ENCODE measurements around the gene NCK2. TPM values are rescaled to one million over a fixed set of nuclear protein-coding genes. Genes with fewer than 3 reads are reported as not detected.

Gene NCK2
- total and polyA plus RNA-seq, 2 of the 13 experiments (the other 11 are each of a cell fraction or from before 2014, with no cell fraction given), result 14.8 to 23.5 TPM

- TF ChIP-seq ZNF512B (CRISPR knock-in tag; IDR thresholded peaks at IDR 0.05; ENCODE audit: borderline replicate concordance) (0 out of 2 replicates have a peak, but pooled peaks have one; percentile 56), ZNF30 (CRISPR knock-in tag; IDR thresholded peaks at IDR 0.05) (no peak), ZNF451 (CRISPR knock-in tag; IDR thresholded peaks at IDR 0.05) (no peak), ZNF101 (CRISPR knock-in tag; IDR thresholded peaks at IDR 0.05; ENCODE audit: borderline replicate concordance, low read depth) (no peak), POGZ (CRISPR knock-in tag; IDR thresholded peaks at IDR 0.05) (peak; percentile 38; the same call in 1 of the 2 replicates)
- TF ChIP-seq, protein P1, sequence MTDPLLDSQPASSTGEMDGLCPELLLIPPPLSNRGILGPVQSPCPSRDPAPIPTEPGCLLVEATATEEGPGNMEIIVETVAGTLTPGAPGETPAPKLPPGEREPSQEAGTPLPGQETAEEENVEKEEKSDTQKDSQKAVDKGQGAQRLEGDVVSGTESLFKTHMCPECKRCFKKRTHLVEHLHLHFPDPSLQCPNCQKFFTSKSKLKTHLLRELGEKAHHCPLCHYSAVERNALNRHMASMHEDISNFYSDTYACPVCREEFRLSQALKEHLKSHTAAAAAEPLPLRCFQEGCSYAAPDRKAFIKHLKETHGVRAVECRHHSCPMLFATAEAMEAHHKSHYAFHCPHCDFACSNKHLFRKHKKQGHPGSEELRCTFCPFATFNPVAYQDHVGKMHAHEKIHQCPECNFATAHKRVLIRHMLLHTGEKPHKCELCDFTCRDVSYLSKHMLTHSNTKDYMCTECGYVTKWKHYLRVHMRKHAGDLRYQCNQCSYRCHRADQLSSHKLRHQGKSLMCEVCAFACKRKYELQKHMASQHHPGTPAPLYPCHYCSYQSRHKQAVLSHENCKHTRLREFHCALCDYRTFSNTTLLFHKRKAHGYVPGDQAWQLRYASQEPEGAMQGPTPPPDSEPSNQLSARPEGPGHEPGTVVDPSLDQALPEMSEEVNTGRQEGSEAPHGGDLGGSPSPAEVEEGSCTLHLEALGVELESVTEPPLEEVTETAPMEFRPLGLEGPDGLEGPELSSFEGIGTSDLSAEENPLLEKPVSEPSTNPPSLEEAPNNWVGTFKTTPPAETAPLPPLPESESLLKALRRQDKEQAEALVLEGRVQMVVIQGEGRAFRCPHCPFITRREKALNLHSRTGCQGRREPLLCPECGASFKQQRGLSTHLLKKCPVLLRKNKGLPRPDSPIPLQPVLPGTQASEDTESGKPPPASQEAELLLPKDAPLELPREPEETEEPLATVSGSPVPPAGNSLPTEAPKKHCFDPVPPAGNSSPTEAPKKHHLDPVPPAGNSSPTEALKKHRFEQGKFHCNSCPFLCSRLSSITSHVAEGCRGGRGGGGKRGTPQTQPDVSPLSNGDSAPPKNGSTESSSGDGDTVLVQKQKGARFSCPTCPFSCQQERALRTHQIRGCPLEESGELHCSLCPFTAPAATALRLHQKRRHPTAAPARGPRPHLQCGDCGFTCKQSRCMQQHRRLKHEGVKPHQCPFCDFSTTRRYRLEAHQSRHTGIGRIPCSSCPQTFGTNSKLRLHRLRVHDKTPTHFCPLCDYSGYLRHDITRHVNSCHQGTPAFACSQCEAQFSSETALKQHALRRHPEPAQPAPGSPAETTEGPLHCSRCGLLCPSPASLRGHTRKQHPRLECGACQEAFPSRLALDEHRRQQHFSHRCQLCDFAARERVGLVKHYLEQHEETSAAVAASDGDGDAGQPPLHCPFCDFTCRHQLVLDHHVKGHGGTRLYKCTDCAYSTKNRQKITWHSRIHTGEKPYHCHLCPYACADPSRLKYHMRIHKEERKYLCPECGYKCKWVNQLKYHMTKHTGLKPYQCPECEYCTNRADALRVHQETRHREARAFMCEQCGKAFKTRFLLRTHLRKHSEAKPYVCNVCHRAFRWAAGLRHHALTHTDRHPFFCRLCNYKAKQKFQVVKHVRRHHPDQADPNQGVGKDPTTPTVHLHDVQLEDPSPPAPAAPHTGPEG (CRISPR knock-in tag; IDR thresholded peaks at IDR 0.05), result no peak
- TF ChIP-seq, protein P2, sequence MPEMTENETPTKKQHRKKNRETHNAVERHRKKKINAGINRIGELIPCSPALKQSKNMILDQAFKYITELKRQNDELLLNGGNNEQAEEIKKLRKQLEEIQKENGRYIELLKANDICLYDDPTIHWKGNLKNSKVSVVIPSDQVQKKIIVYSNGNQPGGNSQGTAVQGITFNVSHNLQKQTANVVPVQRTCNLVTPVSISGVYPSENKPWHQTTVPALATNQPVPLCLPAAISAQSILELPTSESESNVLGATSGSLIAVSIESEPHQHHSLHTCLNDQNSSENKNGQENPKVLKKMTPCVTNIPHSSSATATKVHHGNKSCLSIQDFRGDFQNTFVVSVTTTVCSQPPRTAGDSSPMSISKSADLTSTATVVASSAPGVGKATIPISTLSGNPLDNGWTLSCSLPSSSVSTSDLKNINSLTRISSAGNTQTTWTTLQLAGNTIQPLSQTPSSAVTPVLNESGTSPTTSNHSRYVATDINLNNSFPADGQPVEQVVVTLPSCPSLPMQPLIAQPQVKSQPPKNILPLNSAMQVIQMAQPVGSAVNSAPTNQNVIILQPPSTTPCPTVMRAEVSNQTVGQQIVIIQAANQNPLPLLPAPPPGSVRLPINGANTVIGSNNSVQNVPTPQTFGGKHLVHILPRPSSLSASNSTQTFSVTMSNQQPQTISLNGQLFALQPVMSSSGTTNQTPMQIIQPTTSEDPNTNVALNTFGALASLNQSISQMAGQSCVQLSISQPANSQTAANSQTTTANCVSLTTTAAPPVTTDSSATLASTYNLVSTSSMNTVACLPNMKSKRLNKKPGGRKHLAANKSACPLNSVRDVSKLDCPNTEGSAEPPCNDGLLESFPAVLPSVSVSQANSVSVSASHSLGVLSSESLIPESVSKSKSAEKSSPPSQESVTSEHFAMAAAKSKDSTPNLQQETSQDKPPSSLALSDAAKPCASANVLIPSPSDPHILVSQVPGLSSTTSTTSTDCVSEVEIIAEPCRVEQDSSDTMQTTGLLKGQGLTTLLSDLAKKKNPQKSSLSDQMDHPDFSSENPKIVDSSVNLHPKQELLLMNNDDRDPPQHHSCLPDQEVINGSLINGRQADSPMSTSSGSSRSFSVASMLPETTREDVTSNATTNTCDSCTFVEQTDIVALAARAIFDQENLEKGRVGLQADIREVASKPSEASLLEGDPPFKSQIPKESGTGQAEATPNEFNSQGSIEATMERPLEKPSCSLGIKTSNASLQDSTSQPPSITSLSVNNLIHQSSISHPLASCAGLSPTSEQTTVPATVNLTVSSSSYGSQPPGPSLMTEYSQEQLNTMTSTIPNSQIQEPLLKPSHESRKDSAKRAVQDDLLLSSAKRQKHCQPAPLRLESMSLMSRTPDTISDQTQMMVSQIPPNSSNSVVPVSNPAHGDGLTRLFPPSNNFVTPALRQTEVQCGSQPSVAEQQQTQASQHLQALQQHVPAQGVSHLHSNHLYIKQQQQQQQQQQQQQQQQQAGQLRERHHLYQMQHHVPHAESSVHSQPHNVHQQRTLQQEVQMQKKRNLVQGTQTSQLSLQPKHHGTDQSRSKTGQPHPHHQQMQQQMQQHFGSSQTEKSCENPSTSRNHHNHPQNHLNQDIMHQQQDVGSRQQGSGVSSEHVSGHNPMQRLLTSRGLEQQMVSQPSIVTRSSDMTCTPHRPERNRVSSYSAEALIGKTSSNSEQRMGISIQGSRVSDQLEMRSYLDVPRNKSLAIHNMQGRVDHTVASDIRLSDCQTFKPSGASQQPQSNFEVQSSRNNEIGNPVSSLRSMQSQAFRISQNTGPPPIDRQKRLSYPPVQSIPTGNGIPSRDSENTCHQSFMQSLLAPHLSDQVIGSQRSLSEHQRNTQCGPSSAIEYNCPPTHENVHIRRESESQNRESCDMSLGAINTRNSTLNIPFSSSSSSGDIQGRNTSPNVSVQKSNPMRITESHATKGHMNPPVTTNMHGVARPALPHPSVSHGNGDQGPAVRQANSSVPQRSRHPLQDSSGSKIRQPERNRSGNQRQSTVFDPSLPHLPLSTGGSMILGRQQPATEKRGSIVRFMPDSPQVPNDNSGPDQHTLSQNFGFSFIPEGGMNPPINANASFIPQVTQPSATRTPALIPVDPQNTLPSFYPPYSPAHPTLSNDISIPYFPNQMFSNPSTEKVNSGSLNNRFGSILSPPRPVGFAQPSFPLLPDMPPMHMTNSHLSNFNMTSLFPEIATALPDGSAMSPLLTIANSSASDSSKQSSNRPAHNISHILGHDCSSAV (CRISPR knock-in tag; IDR thresholded peaks at IDR 0.05; ENCODE audit: borderline replicate concordance), result no peak
Observed at GRCh38 chr2:105910497-105911238, 166.0 kb downstream of the NCK2 start (continued).

Data from HepG2 (cell line).